IMR-90 (cell line): ENCODE measurements around the gene CYRIA. TPM values are rescaled to one million over a fixed set of nuclear protein-coding genes. Genes with fewer than 3 reads are reported as not detected.
A peak's percentile ranks its signal among the peaks of the same experiment; 100 is the strongest.

Source experiments
- ATAC-seq: fragments of 200-7000 bp; cut with Tn5 transposase; 2 replicates; pipeline ENCODE4 v1.9.1; 2020; ENCODE audit warnings: low read depth, mild to moderate bottlenecking, moderate library complexity
- BruUV-seq: library from RNA; stranded (reverse); fragments of 400-500 nt; replicated peaks from 2 replicates; lab custom pipeline; 2021; lab: Mats Ljungman, UMichigan
- CTCF ChIA-PET: fragments of 300-600 bp; formaldehyde crosslinking; extraction: SDS; loops from one replicate; lab custom pipeline; 2021; ENCODE audit warnings: antibody characterized with exemption; lab: Yijun Ruan, JAX
- POLR2A ChIA-PET: fragments of 300-600 bp; sonication (Branson Sonifier 250); formaldehyde crosslinking; loops from one replicate; lab custom pipeline; 2022; ENCODE audit warnings: antibody characterized with exemption; ENCODE audit not compliant: unreplicated experiment; lab: Charles Lee
- DNase-seq: peaks from one replicate; pipeline ENCODE4 v3.0.0; 2013
- H2AFZ ChIP-seq: replicated peaks from 2 replicates; pipeline ENCODE3; 2013; ENCODE audit warnings: low read length, mild to moderate bottlenecking; ENCODE audit not compliant: poor library complexity
- H2AK5ac ChIP-seq: 2 replicates; pipeline ENCODE4 v1.6.1; 2013; ENCODE audit warnings: low read depth, low read length, inconsistent platforms
- H2AK9ac ChIP-seq: replicated peaks from 2 replicates; pipeline ENCODE3; 2013; ENCODE audit warnings: mild to moderate bottlenecking, low read depth, low read length, moderate library complexity; ENCODE audit not compliant: poor library complexity
- H2BK120ac ChIP-seq: 2 replicates; pipeline ENCODE4 v1.6.1; 2013; ENCODE audit warnings: low read depth, low read length, inconsistent platforms
- H2BK15ac ChIP-seq: 3 replicates; pipeline ENCODE4 v1.6.1; 2013; ENCODE audit warnings: low read depth, low read length, inconsistent platforms
- H2BK20ac ChIP-seq: 2 replicates; pipeline ENCODE4 v1.6.1; 2013; ENCODE audit warnings: low read depth, mild to moderate bottlenecking, inconsistent platforms, low read length, moderate library complexity
- H2BK5ac ChIP-seq: 2 replicates; pipeline ENCODE4 v1.6.1; 2013; ENCODE audit warnings: mild to moderate bottlenecking, low read depth, low read length, inconsistent platforms; ENCODE audit not compliant: poor library complexity, severe bottlenecking
- H3K14ac ChIP-seq: replicated peaks from 2 replicates; pipeline ENCODE4 v1.6.1; 2013; ENCODE audit warnings: low read depth, low read length, inconsistent platforms
- H3K18ac ChIP-seq: 2 replicates; pipeline ENCODE4 v1.6.1; 2013; ENCODE audit warnings: low read depth, low read length, control low read depth
- H3K23ac ChIP-seq: 2 replicates; pipeline ENCODE4 v1.6.1; 2013; ENCODE audit warnings: low read depth, low read length, inconsistent platforms
- H3K27ac ChIP-seq: 2 replicates; pipeline ENCODE4 v1.5.1; 2013; ENCODE audit warnings: mild to moderate bottlenecking, control low read depth, low read length; ENCODE audit not compliant: insufficient read depth
- H3K27me3 ChIP-seq: 2 replicates; pipeline ENCODE4 v1.6.1; 2013; ENCODE audit warnings: low read length; ENCODE audit not compliant: control insufficient read depth, insufficient read depth
- H3K36me3 ChIP-seq: 2 replicates; pipeline ENCODE4 v1.6.1; 2013; ENCODE audit warnings: low read length, mixed read lengths; ENCODE audit not compliant: control insufficient read depth, insufficient read depth
- H3K4ac ChIP-seq: 2 replicates; pipeline ENCODE4 v1.6.1; 2013; ENCODE audit warnings: low read depth, low read length, inconsistent platforms
- H3K4me1 ChIP-seq: 2 replicates; pipeline ENCODE4 v1.6.1; 2013; ENCODE audit warnings: low read length, mixed read lengths; ENCODE audit not compliant: control insufficient read depth, insufficient read depth
- H3K4me2 ChIP-seq: 2 replicates; pipeline ENCODE4 v1.6.1; 2013; ENCODE audit warnings: low read depth, mild to moderate bottlenecking, control low read depth, low read length, moderate library complexity
- H3K4me3 ChIP-seq: 2 replicates; pipeline ENCODE4 v1.5.1; 2013; ENCODE audit warnings: low read depth, mild to moderate bottlenecking, control low read depth, low read length, moderate library complexity; ENCODE audit not compliant: insufficient read depth
- H3K56ac ChIP-seq: 2 replicates; pipeline ENCODE4 v1.6.1; 2013; ENCODE audit warnings: low read length, inconsistent platforms; ENCODE audit not compliant: insufficient read depth; ENCODE audit errors: extremely low read depth
- H3K79me1 ChIP-seq, 2 experiments: 2 replicates each; pipeline ENCODE4 v1.6.1; 2013; ENCODE audit warnings: low read length in 2 of 2, inconsistent platforms in 1 of 2, low read depth in 1 of 2
- H3K9ac ChIP-seq: 2 replicates; pipeline ENCODE4 v1.6.1; 2013; ENCODE audit warnings: low read depth, low read length, control low read depth
- H3K9me1 ChIP-seq: 2 replicates; pipeline ENCODE4 v1.6.1; 2013; ENCODE audit warnings: low read length, inconsistent platforms; ENCODE audit not compliant: insufficient read depth
- H3K9me3 ChIP-seq: 2 replicates; pipeline ENCODE4 v1.6.1; 2013; ENCODE audit warnings: low read length; ENCODE audit not compliant: control insufficient read depth, insufficient read depth
- H4K20me1 ChIP-seq: 2 replicates; pipeline ENCODE4 v1.6.1; 2013; ENCODE audit warnings: low read length, inconsistent platforms; ENCODE audit not compliant: insufficient read depth
- H4K5ac ChIP-seq: 2 replicates; pipeline ENCODE4 v1.6.1; 2013; ENCODE audit warnings: mild to moderate bottlenecking, low read depth, low read length, control low read depth
- H4K8ac ChIP-seq, 2 experiments: 2 replicates each; pipeline ENCODE4 v1.6.1; 2013; ENCODE audit warnings: low read depth in 2 of 2, low read length in 2 of 2, control low read depth in 1 of 2, inconsistent platforms in 1 of 2
- H4K91ac ChIP-seq: 2 replicates; pipeline ENCODE4 v1.6.1; 2013; ENCODE audit warnings: low read depth, low read length, inconsistent platforms; ENCODE audit not compliant: insufficient read depth
- FOS ChIP-seq: fragments of 150-350 bp; IDR thresholded peaks from 2 replicates; pipeline ENCODE4 v1.6.1; 2016; ENCODE audit warnings: low read depth, low read length
- MAFK ChIP-seq: IDR thresholded peaks from 2 replicates; pipeline ENCODE4 v1.6.1; 2012; ENCODE audit warnings: low read depth, low read length, improper control_type of control experiment
- MXI1 ChIP-seq: IDR thresholded peaks from 2 replicates; pipeline ENCODE4 v1.6.1; 2012; ENCODE audit warnings: low read depth, mild to moderate bottlenecking, low read length, moderate library complexity, borderline replicate concordance
- POLR2A ChIP-seq: IDR thresholded peaks from 2 replicates; pipeline ENCODE4 v1.6.1; 2012; ENCODE audit warnings: mild to moderate bottlenecking, low read depth, low read length
- RAD21 ChIP-seq: IDR thresholded peaks from 2 replicates; pipeline ENCODE4 v1.6.1; 2012; ENCODE audit warnings: low read length, improper control_type of control experiment
- RCOR1 ChIP-seq: IDR thresholded peaks from 2 replicates; pipeline ENCODE4 v1.6.1; 2012; ENCODE audit warnings: mild to moderate bottlenecking, low read length, improper control_type of control experiment; ENCODE audit not compliant: insufficient replicate concordance
- SMC3 ChIP-seq: fragments of 150-350 bp; IDR thresholded peaks from 2 replicates; pipeline ENCODE4 v1.6.1; 2016; ENCODE audit warnings: low read depth, mild to moderate bottlenecking, antibody characterized with exemption, low read length, moderate library complexity
- USF2 ChIP-seq: fragments of 150-350 bp; IDR thresholded peaks from 2 replicates; pipeline ENCODE4 v1.6.1; 2017; ENCODE audit warnings: mild to moderate bottlenecking, antibody characterized with exemption, low read length, low read depth
- WGBS, 2 experiments: methylation state at CpG; one replicate each; pipeline versions ENCODE4 v1.1.5 to v1.1.7; 2013; ENCODE audit warnings: missing lambda C conversion rate in 2 of 2; ENCODE audit not compliant: insufficient read length in 1 of 2; ENCODE audit errors: extremely low coverage in 2 of 2; 5-methylcytosine and 5-hydroxymethylcytosine counted together
- dilution Hi-C: fragments of 300-500 bp; cut with HindIII; formaldehyde crosslinking; loops from one replicate; pipeline ENCODE4 v1.14.3; 2018; ENCODE audit warnings: low sequenced_read_pairs; ENCODE audit not compliant: unreplicated experiment
- in situ Hi-C: fragments of 300-500 bp; cut with MboI; formaldehyde crosslinking; loops from 3 replicates; pipeline ENCODE4 v1.14.3; 2019; ENCODE audit warnings: low sequenced_read_pairs, inconsistent platforms, mixed read lengths
- intact Hi-C: fragments of 100-400 bp; cut with micrococcal nuclease; formaldehyde crosslinking; loops from 2 replicates; pipeline ENCODE4 v1.10.0; 2022
- polyA plus RNA-seq, 3 experiments: library from polyadenylated mRNA; depleted of rRNA; stranded (reverse); fragments of >200 nt; gene quantifications; 2 replicates each; pipeline ENCODE4 v1.2.3, GENCODE V29; 2012; ENCODE audit warnings: low replicate concordance in 1 of 3
- total RNA-seq: library from RNA; depleted of rRNA; stranded (reverse); fragments of >200 nt; gene quantifications from 2 replicates; pipeline ENCODE4 v1.2.3, GENCODE V29; 2012
- TF ChIP-seq, protein P1 (sequence below): fragments of 150-350 bp; IDR thresholded peaks from 2 replicates; pipeline ENCODE4 v1.6.1; 2016; ENCODE audit warnings: low read depth, mild to moderate bottlenecking, low read length, moderate library complexity, borderline replicate concordance
- TF ChIP-seq, protein P2 (sequence below): conservative IDR thresholded peaks from 2 replicates; pipeline ENCODE4 v1.5.1; 2012; ENCODE audit warnings: mild to moderate bottlenecking, low read depth, low read length, improper control_type of control experiment

The CYRIA gene
- total and polyA plus RNA-seq, 2 of the 4 experiments (the other 2 are of a cell fraction) = 1.7 to 3.8 TPM

DNA sequence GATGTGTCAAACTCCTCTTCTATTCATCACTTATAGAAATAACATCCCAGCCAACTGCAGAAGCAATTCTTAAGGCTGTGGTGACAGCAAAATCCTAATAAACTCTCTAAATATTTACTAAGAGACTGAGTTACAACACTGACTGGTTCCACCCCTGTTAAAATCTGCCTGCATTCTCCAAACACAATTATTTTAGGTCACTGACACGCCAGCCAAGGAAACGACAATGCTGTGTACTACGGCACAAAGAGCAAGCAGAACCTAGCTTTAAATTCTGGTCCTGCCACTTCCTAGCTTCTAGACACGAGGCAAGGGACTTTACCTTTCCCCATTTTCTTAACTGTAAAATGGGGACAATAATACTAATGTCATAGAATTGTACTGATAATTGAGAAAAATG, 4.1 kb downstream of the CYRIA start:
- Histone ChIP-seq H3K9me1 (no peaks in the 10 kb centered on the region; the same call in 1 of the 2 replicates), H3K23ac (no peak overlapping the region), H4K5ac (no peak overlapping the region), H2BK120ac (no peak overlapping the region), H3K9me3 (no peaks in the 10 kb centered on the region), H3K56ac (no peak overlapping the region), H2BK15ac (no peak overlapping the region), H3K4me1 (peaks cover 23% of the 10 kb centered on the region; the same call in 1 of the 2 replicates), H2BK20ac (no peak overlapping the region), H4K91ac (no peak overlapping the region), H3K4me2 (peak overlapping the region; percentile 28; the same call in 1 of the 2 replicates), H2AK9ac (no peak overlapping the region), H3K79me1 (0 out of 4 replicates have a peak, but pooled peaks cover 4% of the 10 kb centered on the region in 2 experiments), H2BK5ac (no peak overlapping the region), H4K20me1 (no peaks in the 10 kb centered on the region), H3K18ac (no peak overlapping the region), H2AK5ac (no peak overlapping the region), H3K27me3 (peaks cover 4% of the 10 kb centered on the region; the same call in 1 of the 2 replicates), H3K27ac (no peak overlapping the region), H3K14ac (no peak overlapping the region), H3K9ac (no peak overlapping the region), H4K8ac (no peak overlapping the region), H3K36me3 (peaks cover 2% of the 10 kb centered on the region; the same call in 1 of the 2 replicates), H3K4me3 (no peak overlapping the region), H3K4ac (no peak overlapping the region), H2AFZ (no peak overlapping the region)
- no CpG with 5 or more reads among the region's 4 CpGs for whole genome bisulfite sequencing, 2 experiments
- in situ Hi-C loops = no loop called here
- ChIA-PET CTCF (no interaction called here), POLR2A (no interaction called here)
- DNase-seq (no peak), ATAC-seq (no peak)
- no peak for TF ChIP-seq SMC3
- no peak for TF ChIP-seq USF2
- no peak for TF ChIP-seq RAD21
- TF ChIP-seq FOS = no peak
- TF ChIP-seq RCOR1 = no peak
- no peak for TF ChIP-seq MXI1
- TF ChIP-seq, protein P1, sequence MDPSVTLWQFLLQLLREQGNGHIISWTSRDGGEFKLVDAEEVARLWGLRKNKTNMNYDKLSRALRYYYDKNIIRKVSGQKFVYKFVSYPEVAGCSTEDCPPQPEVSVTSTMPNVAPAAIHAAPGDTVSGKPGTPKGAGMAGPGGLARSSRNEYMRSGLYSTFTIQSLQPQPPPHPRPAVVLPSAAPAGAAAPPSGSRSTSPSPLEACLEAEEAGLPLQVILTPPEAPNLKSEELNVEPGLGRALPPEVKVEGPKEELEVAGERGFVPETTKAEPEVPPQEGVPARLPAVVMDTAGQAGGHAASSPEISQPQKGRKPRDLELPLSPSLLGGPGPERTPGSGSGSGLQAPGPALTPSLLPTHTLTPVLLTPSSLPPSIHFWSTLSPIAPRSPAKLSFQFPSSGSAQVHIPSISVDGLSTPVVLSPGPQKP = no peak
- TF ChIP-seq, protein P2, sequence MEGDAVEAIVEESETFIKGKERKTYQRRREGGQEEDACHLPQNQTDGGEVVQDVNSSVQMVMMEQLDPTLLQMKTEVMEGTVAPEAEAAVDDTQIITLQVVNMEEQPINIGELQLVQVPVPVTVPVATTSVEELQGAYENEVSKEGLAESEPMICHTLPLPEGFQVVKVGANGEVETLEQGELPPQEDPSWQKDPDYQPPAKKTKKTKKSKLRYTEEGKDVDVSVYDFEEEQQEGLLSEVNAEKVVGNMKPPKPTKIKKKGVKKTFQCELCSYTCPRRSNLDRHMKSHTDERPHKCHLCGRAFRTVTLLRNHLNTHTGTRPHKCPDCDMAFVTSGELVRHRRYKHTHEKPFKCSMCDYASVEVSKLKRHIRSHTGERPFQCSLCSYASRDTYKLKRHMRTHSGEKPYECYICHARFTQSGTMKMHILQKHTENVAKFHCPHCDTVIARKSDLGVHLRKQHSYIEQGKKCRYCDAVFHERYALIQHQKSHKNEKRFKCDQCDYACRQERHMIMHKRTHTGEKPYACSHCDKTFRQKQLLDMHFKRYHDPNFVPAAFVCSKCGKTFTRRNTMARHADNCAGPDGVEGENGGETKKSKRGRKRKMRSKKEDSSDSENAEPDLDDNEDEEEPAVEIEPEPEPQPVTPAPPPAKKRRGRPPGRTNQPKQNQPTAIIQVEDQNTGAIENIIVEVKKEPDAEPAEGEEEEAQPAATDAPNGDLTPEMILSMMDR = no peak
- TF ChIP-seq MAFK = no peak
- TF ChIP-seq POLR2A = no peak
- BruUV-seq = no TSS peak
- intact Hi-C loops = loop anchor here (1.0 kb wide), 1 partner anchor 9 kb away; no protein-coding TSS in a partner anchor
- dilution Hi-C loops = no loop called here
